Large intestine (tissue), 3 donors: ENCODE results near the gene SMURF1. TPM values are rescaled to one million over a fixed set of nuclear protein-coding genes. Genes with fewer than 3 reads are reported as not detected.

Experiments
- DNase-seq, 2 donors: peaks; one replicate each; pipeline versions ENCODE4 v3.0.0 to v3.0.0-alpha.2; 2013
- H3K27ac ChIP-seq: one replicate; pipeline ENCODE4 v1.5.1; 2013; ENCODE audit warnings: low read length
- H3K27me3 ChIP-seq: 2 replicates; pipeline ENCODE4 v1.6.1; 2013; ENCODE audit warnings: low read length; ENCODE audit not compliant: control insufficient read depth, insufficient read depth
- H3K36me3 ChIP-seq: 2 replicates; pipeline ENCODE4 v1.6.1; 2013; ENCODE audit warnings: low read length; ENCODE audit not compliant: control insufficient read depth, insufficient read depth
- H3K4me1 ChIP-seq: one replicate; pipeline ENCODE4 v1.6.1; 2013; ENCODE audit warnings: low read length; ENCODE audit not compliant: control insufficient read depth, insufficient read depth
- H3K4me3 ChIP-seq: one replicate; pipeline ENCODE4 v1.5.1; 2013; ENCODE audit warnings: low read length
- H3K9me3 ChIP-seq: one replicate; pipeline ENCODE4 v1.6.1; 2013; ENCODE audit warnings: mild to moderate bottlenecking, low read depth, low read length, moderate library complexity; ENCODE audit not compliant: control insufficient read depth
- WGBS: methylation state at CpG from one replicate; pipeline ENCODE4 v1.1.5; 2013; ENCODE audit warnings: low lambda C conversion rate; ENCODE audit not compliant: insufficient coverage; 5-methylcytosine and 5-hydroxymethylcytosine counted together
- polyA plus RNA-seq: library from polyadenylated mRNA; unstranded; fragments of 120-200 nt; gene quantifications from one replicate; pipeline ENCODE4 v1.2.1, GENCODE V29; 2013

The SMURF1 gene
- polyA plus RNA-seq, 1 donor, result 14.5 TPM

- H3K4me3 ChIP-seq, result no peak overlapping the region
- peaks cover 5% of the 10 kb centered on the region for H3K4me1 ChIP-seq
- peak overlapping the region; percentile 16 for H3K27ac ChIP-seq
- no peaks in the 10 kb centered on the region for H3K27me3 ChIP-seq
- peaks cover 4% of the 10 kb centered on the region for H3K36me3 ChIP-seq
- H3K9me3 ChIP-seq, result no peaks in the 10 kb centered on the region
- WGBS, result no CpG with 5 or more reads among the region's 13 CpGs
- DNase-seq, result peak in 1 of 2 donors; percentile 24
Observed at GRCh38 chr7:99121496-99122021, 22.3 kb downstream of the SMURF1 start.

GRCh38 chr7:99120916-99121315, 23.0 kb downstream of the SMURF1 start:
- Histone ChIP-seq H3K9me3 (no peaks in the 10 kb centered on the region), H3K36me3 (peaks cover 4% of the 10 kb centered on the region), H3K27ac (no peak overlapping the region), H3K4me3 (no peak overlapping the region), H3K27me3 (no peaks in the 10 kb centered on the region), H3K4me1 (peaks cover 4% of the 10 kb centered on the region)
- DNase-seq, result no peak
- WGBS, result no CpG with 5 or more reads among the region's 2 CpGs

DNA sequence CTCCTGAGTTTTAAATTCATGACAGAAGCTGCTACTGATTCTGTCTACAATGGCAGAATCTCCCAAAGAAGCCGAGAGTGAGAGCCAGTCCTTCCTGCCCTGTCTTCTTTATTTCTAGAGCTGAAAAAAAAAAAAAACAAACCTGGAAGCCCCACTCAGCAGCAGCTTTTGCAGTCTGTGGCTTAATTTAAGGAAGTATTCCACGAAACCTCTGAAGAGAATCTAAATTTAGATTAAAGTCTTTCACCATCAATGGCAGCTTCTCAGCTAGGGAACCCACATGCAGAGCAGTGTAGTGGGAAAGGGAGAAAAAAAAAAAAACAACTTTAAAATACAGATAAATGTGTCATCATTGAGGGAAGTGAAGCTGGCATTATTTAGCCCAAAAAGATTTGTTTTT, 23.4 kb downstream of the SMURF1 start:
- no CpG with 5 or more reads among the region's 2 CpGs for WGBS
- no peaks in the 10 kb centered on the region for H3K9me3 ChIP-seq
- H3K36me3 ChIP-seq, result peaks cover 4% of the 10 kb centered on the region
- no peak overlapping the region for H3K27ac ChIP-seq
- H3K4me3 ChIP-seq, result no peak overlapping the region
- peaks cover under 1% of the 10 kb centered on the region for H3K4me1 ChIP-seq
- no peak for DNase-seq
- no peaks in the 10 kb centered on the region for H3K27me3 ChIP-seq

GRCh38 chr7:99118077-99118476, 25.8 kb downstream of the SMURF1 start:
- WGBS, result no CpG with 5 or more reads among the region's 2 CpGs
- Histone ChIP-seq H3K36me3 (peaks cover 4% of the 10 kb centered on the region), H3K27me3 (no peaks in the 10 kb centered on the region), H3K9me3 (peaks cover 4% of the 10 kb centered on the region), H3K4me3 (no peak overlapping the region), H3K27ac (no peak overlapping the region), H3K4me1 (no peaks in the 10 kb centered on the region)
- DNase-seq, result no peak

DNA sequence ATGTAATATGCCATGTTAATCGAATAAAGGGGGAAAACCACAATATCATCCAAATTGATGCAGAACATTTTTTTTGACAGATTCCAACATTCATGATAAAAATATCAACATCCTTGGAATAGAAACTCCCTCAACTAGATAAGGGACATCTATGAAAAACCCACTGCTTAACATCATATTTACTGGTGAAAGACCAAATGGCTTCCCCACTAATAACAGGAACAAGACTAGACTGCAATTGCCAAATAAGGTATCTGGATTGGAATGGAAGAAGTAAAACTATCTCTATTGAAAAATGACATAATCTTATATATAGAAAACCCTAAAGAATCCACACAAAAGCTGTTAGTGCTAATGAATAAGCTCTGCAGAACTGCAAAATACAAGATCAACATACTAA, 27.8 kb downstream of the SMURF1 start:
- DNase-seq, result no peak
- peaks cover 4% of the 10 kb centered on the region for H3K9me3 ChIP-seq

DNA sequence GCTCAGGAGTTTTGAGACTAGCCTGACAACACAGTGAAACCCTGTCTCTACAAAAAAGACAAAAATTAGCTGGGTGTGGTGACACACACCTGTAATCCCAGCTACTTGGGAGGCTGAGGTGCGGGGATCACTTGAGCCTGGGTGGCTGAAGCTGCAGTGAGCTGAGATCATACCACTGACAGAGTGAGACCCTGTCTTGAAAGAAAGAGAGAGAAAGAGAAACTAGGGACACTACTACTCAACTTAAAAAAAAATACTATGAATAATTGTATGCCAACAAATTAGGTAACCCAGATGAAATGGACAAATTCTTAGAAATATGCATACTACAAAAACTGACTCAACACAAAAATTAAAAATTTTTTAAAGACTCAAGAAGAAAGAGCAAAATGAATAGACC, 28.5 kb downstream of the SMURF1 start:
- Histone ChIP-seq H3K4me1 (peaks cover 9% of the 10 kb centered on the region), H3K4me3 (no peak overlapping the region), H3K36me3 (peaks cover 2% of the 10 kb centered on the region), H3K27me3 (no peaks in the 10 kb centered on the region), H3K9me3 (peaks cover 4% of the 10 kb centered on the region), H3K27ac (no peak overlapping the region)
- no CpG with 5 or more reads among the region's 1 CpG for WGBS
- no peak for DNase-seq

More for the DNA sequence above, 27.8 kb downstream of the SMURF1 start:
- H3K27ac ChIP-seq, result no peak overlapping the region
- H3K27me3 ChIP-seq, result no peaks in the 10 kb centered on the region
- H3K36me3 ChIP-seq, result peaks cover 4% of the 10 kb centered on the region
- no CpG with 5 or more reads among the region's 1 CpG for WGBS
- peaks cover 9% of the 10 kb centered on the region for H3K4me1 ChIP-seq
- no peak overlapping the region for H3K4me3 ChIP-seq

DNA sequence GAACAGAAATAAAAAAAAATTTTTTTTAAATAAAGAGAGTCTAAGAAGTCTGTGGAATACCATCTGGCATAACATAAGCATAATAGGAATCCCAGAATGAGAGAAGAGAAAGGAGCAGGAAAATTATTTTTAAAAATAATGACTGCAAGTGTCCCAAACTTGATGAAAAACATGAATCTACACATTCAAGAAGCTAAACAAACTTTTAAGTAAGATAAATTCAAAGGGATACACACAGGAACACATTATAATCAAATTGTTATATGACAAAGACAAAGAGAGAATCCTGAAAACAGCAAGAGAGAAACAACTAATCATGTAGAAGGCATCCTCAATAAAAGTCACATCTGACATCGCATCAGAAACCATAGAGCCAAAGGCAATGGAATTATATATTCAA, 30.9 kb downstream of the SMURF1 start:
- Histone ChIP-seq H3K27ac (no peak overlapping the region), H3K9me3 (peaks cover 4% of the 10 kb centered on the region), H3K36me3 (no peaks in the 10 kb centered on the region), H3K27me3 (no peaks in the 10 kb centered on the region), H3K4me1 (peaks cover 9% of the 10 kb centered on the region), H3K4me3 (no peak overlapping the region)
- WGBS, result 100% methylated on average over 1 of the region's 1 CpG
- DNase-seq, result no peak

- no peaks in the 10 kb centered on the region for H3K36me3 ChIP-seq
- H3K4me1 ChIP-seq, result peaks cover 9% of the 10 kb centered on the region
- no peaks in the 10 kb centered on the region for H3K27me3 ChIP-seq
- peak in 1 of 2 donors; percentile 58 for DNase-seq
- H3K27ac ChIP-seq, result peak overlapping the region; percentile 7
- WGBS, result no CpG with 5 or more reads among the region's 2 CpGs
- peaks cover 4% of the 10 kb centered on the region for H3K9me3 ChIP-seq
- no peak overlapping the region for H3K4me3 ChIP-seq
Observed at GRCh38 chr7:99112097-99112496, 31.8 kb downstream of the SMURF1 start.

GRCh38 chr7:99111591-99111990, 32.3 kb downstream of the SMURF1 start:
- Histone ChIP-seq H3K4me1 (peaks cover 9% of the 10 kb centered on the region), H3K36me3 (no peaks in the 10 kb centered on the region), H3K9me3 (peaks cover 4% of the 10 kb centered on the region), H3K4me3 (no peak overlapping the region), H3K27me3 (no peaks in the 10 kb centered on the region), H3K27ac (no peak overlapping the region)
- DNase-seq, result no peak

DNA sequence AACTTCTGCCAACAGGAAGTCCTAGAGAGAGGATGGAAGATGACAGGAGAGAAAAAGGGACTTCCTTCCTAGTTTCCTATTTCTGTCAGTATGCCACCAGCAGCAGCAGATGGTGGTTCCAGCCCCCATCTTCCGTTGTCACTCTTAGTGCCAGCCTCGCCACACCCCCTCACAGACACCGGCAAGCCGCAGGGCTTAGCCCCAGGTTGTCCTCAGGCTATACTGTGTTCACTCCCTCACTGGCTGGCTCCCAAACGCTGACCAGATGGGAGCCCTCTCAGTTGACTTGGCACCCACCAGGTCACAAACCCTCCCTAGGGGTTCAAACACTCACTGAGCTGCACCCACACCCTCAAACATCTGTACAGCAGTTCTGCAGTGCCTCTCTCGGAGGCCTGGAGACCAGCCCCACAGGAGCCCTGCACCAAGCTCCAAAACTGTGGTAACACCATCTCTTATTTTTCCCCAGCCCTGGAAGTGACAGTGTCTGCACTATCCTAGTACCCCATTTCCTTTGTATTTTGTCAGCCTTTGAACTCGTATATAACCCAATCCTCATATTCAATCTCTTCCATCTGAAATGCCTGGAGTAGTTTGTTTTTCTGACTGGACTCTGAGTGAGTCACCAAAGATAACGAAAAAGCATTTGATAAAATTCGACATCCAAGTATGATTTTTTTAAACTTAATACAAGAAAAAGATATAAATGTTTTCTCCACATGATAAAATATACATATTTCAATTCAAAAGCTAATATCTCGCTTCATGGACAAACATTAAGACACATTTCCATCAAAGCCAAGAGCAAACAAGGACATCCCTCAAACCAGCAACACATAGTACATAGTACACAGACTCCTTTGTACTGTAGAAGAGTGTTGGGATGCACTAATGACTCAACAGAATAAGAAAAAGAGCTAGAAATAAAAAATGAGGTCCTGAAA, 34.5 kb downstream of the SMURF1 start:
- no peak for DNase-seq
- Histone ChIP-seq H3K4me1 (peaks cover 9% of the 10 kb centered on the region), H3K9me3 (peaks cover 2% of the 10 kb centered on the region), H3K27me3 (no peaks in the 10 kb centered on the region), H3K36me3 (no peaks in the 10 kb centered on the region), H3K4me3 (no peak overlapping the region), H3K27ac (no peak overlapping the region)
- WGBS, result 100% methylated on average over 1 of the region's 10 CpGs
